ENCODE measurements around the gene SAMD14. TPM values are rescaled to one million over a fixed set of nuclear protein-coding genes. Genes with fewer than 3 reads are reported as not detected.

Gene SAMD14
- total RNA-seq, 1 experiment from 2014 or later, result not detected

GRCh38 chr17:50176559-50177357, 46.8 kb upstream of the SAMD14 start:
- DNase-seq, result no peak
- Mint-ChIP-seq H3K9me3 (ENCODE audit: low read depth, unreplicated experiment) (no peaks in the 10 kb centered on the region), H3K4me3 (ENCODE audit: low read depth, unreplicated experiment) (no peak overlapping the region), H3K27ac (ENCODE audit: unreplicated experiment) (no peak overlapping the region), H3K36me3 (ENCODE audit: insufficient read depth, unreplicated experiment) (peaks cover 6% of the 10 kb centered on the region), H3K4me1 (ENCODE audit: low read depth, unreplicated experiment) (peaks cover 26% of the 10 kb centered on the region), H3K27me3 (ENCODE audit: unreplicated experiment) (peaks cover 22% of the 10 kb centered on the region)
- CTCF ChIA-PET, result interaction anchor here (0.6 to 2.1 kb wide), 2 partner anchors 20 to 216 kb away, joined by 5 to 8 read pairs; no protein-coding TSS in a partner anchor
- no peak for TF ChIP-seq CTCF (IDR thresholded peaks at IDR 0.05; ENCODE audit: unreplicated experiment)
- BruUV-seq (replicated peaks), result no TSS peak
- intact Hi-C loops (cut with micrococcal nuclease; ENCODE audit: unreplicated experiment), result no loop called here

GRCh38 chr17:50175035-50175807, 45.3 kb upstream of the SAMD14 start:
- TF ChIP-seq CTCF (IDR thresholded peaks at IDR 0.05; ENCODE audit: unreplicated experiment), result no peak
- no peak overlapping the region for H3K4me3 Mint-ChIP-seq (ENCODE audit: low read depth, unreplicated experiment)
- CTCF ChIA-PET, result interaction anchor here (0.7 kb wide), 1 partner anchor 102 kb away, joined by 3 read pairs; no protein-coding TSS in a partner anchor
- intact Hi-C loops (cut with micrococcal nuclease; ENCODE audit: unreplicated experiment), result no loop called here
- DNase-seq, result no peak
- no peaks in the 10 kb centered on the region for H3K9me3 Mint-ChIP-seq (ENCODE audit: low read depth, unreplicated experiment)
- H3K27me3 Mint-ChIP-seq (ENCODE audit: unreplicated experiment), result peaks cover 6% of the 10 kb centered on the region
- peak overlapping the region; percentile 37 for H3K27ac Mint-ChIP-seq (ENCODE audit: unreplicated experiment)
- peaks cover 26% of the 10 kb centered on the region for H3K4me1 Mint-ChIP-seq (ENCODE audit: low read depth, unreplicated experiment)
- no TSS peak for BruUV-seq (replicated peaks)
- peaks cover 6% of the 10 kb centered on the region for H3K36me3 Mint-ChIP-seq (ENCODE audit: insufficient read depth, unreplicated experiment)

- BruUV-seq (replicated peaks), result no TSS peak
- Mint-ChIP-seq H3K9me3 (ENCODE audit: low read depth, unreplicated experiment) (no peaks in the 10 kb centered on the region), H3K4me3 (ENCODE audit: low read depth, unreplicated experiment) (no peak overlapping the region), H3K27ac (ENCODE audit: unreplicated experiment) (no peak overlapping the region), H3K27me3 (ENCODE audit: unreplicated experiment) (peaks cover 5% of the 10 kb centered on the region), H3K36me3 (ENCODE audit: insufficient read depth, unreplicated experiment) (peaks cover 6% of the 10 kb centered on the region), H3K4me1 (ENCODE audit: low read depth, unreplicated experiment) (peaks cover 29% of the 10 kb centered on the region)
- no peak for DNase-seq
- CTCF ChIA-PET, result interaction anchor here (0.7 kb wide), 2 partner anchors 101 to 806 kb away, joined by 3 read pairs; no protein-coding TSS in a partner anchor
- intact Hi-C loops (cut with micrococcal nuclease; ENCODE audit: unreplicated experiment), result no loop called here
- no peak for TF ChIP-seq CTCF (IDR thresholded peaks at IDR 0.05; ENCODE audit: unreplicated experiment)
Observed at GRCh38 chr17:50174444-50174843, 44.5 kb upstream of the SAMD14 start.

- H3K27ac Mint-ChIP-seq (ENCODE audit: unreplicated experiment), result no peak overlapping the region
- CTCF ChIA-PET, result interaction anchor here (0.7 to 0.8 kb wide), 2 partner anchors 22 to 116 kb away, joined by 3 to 4 read pairs; no protein-coding TSS in a partner anchor
- H3K4me1 Mint-ChIP-seq (ENCODE audit: low read depth, unreplicated experiment), result peaks cover 35% of the 10 kb centered on the region
- TF ChIP-seq CTCF (IDR thresholded peaks at IDR 0.05; ENCODE audit: unreplicated experiment), result no peak
- H3K27me3 Mint-ChIP-seq (ENCODE audit: unreplicated experiment), result peaks cover 15% of the 10 kb centered on the region
- no peak overlapping the region for H3K4me3 Mint-ChIP-seq (ENCODE audit: low read depth, unreplicated experiment)
- no peak for DNase-seq
- BruUV-seq (replicated peaks), result no TSS peak
- peaks cover 4% of the 10 kb centered on the region for H3K36me3 Mint-ChIP-seq (ENCODE audit: insufficient read depth, unreplicated experiment)
- intact Hi-C loops (cut with micrococcal nuclease; ENCODE audit: unreplicated experiment), result no loop called here
- H3K9me3 Mint-ChIP-seq (ENCODE audit: low read depth, unreplicated experiment), result no peaks in the 10 kb centered on the region
Observed at GRCh38 chr17:50173335-50173941, 43.5 kb upstream of the SAMD14 start.
